ENCODE results near the gene PXK. TPM values are rescaled to one million over a fixed set of nuclear protein-coding genes. Genes with fewer than 3 reads are reported as not detected.
A peak's percentile ranks its signal among the peaks of the same experiment; 100 is the strongest.
"Not testable (repeated sequence)": the region's sequence is repeated elsewhere in the genome, so short reads cannot be mapped to it uniquely, and the experiment has no call there.

The PXK gene
- total RNA-seq, 1 donor from 2014 or later: 12.0 TPM

DNA sequence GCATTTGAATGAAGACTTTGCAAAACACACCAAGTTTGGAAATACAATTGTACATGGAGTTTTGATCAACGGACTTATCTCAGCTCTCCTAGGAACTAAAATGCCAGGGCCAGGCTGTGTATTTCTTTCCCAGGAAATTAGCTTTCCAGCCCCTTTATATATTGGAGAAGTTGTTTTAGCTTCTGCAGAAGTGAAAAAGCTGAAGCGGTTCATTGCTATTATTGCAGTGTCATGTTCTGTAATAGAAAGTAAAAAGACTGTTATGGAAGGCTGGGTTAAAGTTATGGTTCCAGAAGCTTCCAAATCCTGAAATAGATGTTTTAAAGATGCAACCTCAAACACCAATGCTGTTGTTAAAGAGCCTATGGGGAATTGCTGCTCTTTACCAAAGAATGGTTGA, 14.9 kb upstream of the PXK start:
- intact Hi-C loops (cut with DNase I): no loop called here
- DNase-seq (no peak), ATAC-seq (ENCODE audit: poor library complexity) (no peak)

DNA sequence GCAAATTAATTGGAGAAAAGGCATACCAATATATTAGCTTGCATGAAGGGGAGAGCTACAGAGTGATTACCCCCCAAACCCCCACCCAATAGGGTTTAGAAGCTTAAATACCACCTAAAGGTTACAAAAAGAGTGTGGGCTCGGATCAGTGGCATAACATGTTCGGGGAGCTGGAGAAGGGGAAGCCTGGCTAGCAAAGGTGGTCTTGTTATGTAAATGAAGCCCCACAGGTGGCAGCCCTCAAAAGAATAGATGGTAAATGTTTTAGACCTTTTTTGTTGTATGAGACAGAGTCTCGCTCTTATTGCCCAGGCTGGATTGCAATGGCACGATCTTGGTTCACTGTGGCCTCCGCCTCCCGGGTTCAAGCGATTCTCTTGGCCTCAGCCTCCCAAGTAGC, 10.9 kb upstream of the PXK start:
- ATAC-seq (ENCODE audit: poor library complexity) (no peak), DNase-seq (no peak)
- intact Hi-C loops (cut with DNase I): no loop called here

DNA sequence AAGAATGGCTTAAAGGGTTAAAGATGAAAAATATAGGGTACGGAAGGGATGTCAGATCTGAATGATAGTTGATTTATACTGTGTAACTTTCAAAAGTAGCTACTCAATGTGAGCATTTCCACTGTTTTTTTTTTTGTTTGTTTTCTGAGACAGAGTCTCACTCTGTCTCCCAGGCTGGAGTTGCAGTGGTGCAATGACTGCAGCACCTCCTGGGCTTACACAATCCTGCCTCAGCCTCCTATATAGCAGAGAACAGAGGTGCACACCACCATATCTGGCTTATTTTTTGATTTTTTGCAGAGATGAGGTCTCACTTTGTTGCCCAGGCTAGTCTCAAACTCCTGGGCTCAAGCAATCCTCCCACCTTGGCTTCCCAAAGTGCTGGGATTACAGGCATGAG, 9.9 kb upstream of the PXK start:
- ATAC-seq (ENCODE audit: poor library complexity): no peak

DNA sequence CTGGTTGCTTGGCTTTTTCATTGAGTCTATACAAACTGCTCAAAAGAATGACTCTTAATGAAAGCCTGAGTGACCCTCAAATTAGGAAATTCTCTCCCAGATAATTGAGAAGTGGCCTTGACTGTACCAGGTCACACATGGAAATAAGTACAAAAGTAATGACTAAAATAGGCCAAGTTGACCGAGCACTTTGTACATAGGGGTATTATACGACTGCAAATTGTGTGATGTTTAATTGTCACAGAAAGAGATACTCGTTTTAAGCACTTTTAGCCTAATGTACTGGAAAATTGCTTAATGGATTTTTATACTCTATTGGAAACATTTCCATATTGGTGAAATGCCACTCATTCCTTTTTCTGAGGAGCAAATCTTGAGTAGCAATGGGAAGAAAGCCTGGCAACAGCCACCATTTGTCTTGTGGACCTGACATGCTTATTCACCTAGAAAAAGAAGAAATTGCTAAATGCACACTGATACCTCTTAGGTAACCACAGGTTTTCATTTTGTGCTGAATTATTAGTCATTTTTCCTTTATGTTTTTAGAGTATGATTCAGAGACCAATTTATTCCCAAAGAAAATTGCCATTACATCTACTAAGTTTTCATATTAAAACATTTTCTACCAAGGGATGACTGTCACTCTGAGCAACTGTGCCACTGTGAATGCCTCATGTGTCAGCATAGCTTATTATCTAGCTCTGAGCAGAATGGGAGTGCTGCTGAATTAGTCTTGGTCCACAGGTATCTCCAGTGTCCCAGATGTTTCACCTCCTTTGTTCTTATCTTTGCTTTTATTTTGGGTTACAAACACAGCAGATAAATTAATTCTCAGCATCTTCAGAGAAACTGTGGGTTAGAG, 8.9 kb upstream of the PXK start:
- intact Hi-C loops (cut with DNase I): no loop called here
- ATAC-seq (ENCODE audit: poor library complexity) (no peak), DNase-seq (no peak)

More for the DNA sequence above, 9.9 kb upstream of the PXK start:
- DNase-seq: no peak
- intact Hi-C loops (cut with DNase I): no loop called here

DNA sequence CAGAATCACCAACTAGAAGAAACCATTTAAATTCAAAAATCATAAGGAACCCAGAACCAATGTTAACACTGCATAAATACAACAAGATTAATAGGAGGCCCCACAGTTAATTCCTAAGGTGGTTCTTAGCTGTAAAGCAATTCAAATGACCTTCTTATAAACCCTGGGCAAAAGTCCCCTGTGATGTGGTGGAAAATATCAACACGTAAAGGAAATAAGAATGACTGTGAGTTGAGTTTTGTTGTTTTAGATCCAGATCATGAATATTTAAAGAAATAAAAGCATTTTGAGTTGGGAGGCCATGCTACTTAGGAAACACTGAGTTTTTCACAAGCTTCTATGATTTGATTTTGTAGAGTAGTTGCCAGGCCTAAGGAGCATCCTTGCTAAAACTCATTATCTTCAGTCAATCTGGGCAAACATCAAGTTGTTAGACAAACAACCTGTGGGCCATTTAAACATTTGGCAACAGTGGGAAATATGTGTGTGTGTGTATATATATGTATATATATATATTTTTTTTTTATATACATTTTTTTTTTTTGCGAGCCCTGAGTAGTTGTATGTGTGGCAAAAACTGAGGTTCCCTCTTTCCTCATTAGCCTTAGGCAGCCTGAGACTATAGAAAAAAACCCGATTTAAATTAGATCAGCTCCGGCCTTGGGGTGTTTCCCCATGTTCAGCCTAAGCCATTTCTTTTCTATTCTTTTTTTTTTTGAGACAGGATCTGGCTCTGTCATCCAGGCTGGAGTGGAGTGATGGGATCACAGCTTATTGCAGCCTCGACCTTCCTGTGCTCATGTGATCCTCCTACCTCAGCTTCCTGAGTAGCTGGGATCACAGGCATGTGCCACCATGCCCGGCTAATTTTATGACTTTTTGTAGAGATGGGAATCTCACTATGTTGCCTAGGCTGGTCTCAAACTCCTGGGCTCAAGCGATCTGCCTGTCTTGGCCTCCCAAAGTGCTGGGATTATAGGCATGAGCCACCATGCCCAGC, 8.0 kb upstream of the PXK start:
- DNase-seq: no peak
- ATAC-seq (ENCODE audit: poor library complexity): no peak
- intact Hi-C loops (cut with DNase I): no loop called here

DNA sequence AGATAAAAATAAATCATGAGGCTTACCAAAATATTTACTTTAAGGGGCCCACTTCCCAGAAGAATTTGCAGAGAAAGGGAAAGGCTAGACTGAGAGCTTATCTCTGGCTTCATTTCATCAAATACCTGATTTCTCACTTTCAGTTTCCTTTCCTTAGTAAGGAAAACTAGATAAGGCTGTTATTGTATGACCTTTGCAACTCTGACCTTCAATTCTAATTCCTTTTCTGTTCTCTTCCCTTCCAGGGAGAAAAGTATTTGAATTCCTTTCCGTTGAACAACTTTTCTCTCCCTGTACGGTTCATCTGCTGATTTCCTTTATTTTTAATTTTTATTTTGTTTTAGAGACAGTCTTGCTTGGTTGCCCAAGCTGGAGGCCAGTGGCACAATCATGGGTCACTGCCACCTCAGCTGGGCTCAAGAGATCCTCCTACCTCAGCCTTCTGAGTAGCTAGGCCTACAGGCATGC, 7.1 kb upstream of the PXK start:
- no peak for ATAC-seq (ENCODE audit: poor library complexity)
- DNase-seq: no peak
- intact Hi-C loops (cut with DNase I): no loop called here

DNA sequence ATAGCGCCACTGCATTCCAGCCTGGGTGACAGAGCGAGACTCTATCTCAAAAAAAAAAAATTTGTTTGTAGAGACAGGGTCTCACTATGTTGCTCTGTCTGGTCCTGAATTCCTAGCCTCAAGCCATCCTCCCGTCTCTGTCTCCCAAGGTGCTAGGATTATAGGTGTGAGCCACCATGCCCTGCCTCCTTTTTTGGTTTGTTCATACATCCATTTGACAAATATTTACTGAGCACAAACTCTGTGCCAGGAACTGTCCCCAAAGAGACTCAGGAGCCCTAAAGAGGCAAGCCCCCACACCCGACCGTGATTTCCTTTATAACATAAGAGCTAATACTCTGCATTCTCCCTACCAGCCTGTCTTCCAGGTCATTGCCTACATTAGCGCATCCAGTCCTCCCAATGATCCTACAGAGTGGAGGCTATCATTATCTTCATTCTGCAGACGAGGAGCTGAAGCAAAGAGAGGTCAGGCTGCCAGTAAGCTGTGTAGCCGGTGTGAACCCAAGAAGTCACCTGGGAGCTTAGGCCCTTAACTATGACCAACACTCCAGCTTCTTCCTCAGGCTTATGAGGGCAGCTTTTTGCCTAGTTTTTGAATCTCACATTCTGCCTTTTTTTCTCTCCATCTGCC, 6.3 kb upstream of the PXK start:
- DNase-seq (no peak), ATAC-seq (ENCODE audit: poor library complexity) (no peak)
- intact Hi-C loops (cut with DNase I): no loop called here

DNA sequence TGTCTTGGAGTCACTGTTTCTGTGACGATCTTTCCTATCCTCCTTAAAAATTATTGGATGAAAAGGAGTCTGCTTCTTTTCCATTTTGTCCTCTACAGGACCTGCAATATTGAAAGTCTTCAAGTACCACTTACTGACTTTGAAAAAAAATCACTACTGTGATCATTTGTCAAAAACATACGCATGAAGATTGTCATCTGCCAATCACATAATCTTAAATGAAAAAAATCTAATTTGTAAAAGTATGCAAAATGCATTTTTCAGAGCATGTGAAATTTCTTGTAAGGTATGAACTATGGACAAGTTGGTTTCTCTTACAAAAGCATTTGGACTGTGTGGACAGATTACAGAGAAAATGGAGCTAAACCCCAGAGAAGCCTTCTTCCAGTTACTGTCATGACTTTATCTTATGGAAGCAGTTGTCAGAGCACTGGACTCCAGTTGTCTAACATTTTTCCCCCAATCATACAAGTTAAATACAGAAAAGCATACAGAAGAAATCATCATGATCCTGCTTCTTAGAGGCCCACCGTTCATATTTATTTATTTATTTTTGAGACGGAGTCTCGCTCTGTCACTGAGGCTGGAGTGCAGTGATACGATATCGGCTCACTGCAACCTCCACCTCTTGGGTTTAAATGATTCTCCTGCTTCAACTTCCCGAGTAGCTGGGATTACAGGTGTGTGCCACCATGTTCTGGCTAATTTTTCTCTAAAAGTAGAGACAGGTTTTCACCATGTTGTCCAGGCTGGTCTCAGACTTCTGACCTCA, 3.4 kb upstream of the PXK start:
- intact Hi-C loops (cut with DNase I): no loop called here
- no peak for ATAC-seq (ENCODE audit: poor library complexity)
- DNase-seq: no peak

DNA sequence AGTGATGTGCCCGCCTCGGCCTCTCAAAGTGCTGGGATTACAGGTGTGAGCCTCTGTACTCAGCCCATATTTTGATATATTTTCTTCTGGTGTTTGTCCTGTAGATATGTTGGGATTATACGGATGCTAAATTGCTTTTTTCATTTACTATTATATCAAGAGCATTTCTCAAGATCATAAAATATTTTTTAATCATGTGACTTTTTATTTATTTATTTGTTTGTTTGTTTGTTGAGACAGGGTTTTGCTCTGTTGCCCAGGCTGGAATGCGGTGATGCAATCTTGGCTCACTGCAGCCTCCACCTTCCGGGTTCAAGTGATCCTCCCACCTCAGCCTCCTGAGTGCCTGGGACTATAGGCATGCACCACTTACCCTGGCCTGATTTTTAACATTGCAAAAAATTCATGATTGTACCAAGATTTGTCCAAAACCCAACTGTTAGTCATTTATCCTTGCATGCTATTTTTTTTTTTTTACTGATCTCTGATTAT, 2.7 kb upstream of the PXK start:
- intact Hi-C loops (cut with DNase I): loop anchor here (5.0 kb wide), 2 partner anchors 87 to 167 kb away; no protein-coding TSS in a partner anchor
- ATAC-seq (ENCODE audit: poor library complexity) (no peak), DNase-seq (no peak)

DNA sequence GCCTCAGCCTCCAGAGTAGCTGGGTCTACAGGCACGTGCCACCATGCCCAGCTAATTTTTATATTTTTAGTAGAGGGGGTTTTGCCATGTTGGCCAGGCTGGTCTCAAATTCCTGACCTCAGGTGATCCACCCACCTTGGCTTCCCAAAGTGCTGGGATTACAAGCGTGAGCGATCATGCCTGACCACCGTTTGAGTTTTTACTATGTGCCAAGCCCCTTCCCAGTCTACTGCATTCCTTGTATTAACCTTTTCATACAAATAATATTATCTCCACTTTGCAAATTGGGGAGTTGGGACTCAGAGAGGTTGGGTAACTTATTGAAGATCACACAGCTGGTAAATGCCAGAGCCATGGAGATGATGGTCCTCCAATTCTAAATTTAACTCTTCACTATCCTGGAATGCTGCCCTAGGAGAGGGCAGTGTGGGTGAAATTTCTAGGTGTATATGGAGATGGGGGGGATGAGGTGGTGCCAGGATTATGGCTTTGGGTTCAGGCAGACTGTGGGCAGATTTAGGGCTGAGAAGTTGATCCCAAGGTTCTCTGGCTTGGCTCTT, 1.0 kb upstream of the PXK start:
- intact Hi-C loops (cut with DNase I): loop anchor here (5.0 kb wide), 2 partner anchors 86 to 166 kb away; no protein-coding TSS in a partner anchor
- DNase-seq (no peak), ATAC-seq (ENCODE audit: poor library complexity) (no peak)

DNA sequence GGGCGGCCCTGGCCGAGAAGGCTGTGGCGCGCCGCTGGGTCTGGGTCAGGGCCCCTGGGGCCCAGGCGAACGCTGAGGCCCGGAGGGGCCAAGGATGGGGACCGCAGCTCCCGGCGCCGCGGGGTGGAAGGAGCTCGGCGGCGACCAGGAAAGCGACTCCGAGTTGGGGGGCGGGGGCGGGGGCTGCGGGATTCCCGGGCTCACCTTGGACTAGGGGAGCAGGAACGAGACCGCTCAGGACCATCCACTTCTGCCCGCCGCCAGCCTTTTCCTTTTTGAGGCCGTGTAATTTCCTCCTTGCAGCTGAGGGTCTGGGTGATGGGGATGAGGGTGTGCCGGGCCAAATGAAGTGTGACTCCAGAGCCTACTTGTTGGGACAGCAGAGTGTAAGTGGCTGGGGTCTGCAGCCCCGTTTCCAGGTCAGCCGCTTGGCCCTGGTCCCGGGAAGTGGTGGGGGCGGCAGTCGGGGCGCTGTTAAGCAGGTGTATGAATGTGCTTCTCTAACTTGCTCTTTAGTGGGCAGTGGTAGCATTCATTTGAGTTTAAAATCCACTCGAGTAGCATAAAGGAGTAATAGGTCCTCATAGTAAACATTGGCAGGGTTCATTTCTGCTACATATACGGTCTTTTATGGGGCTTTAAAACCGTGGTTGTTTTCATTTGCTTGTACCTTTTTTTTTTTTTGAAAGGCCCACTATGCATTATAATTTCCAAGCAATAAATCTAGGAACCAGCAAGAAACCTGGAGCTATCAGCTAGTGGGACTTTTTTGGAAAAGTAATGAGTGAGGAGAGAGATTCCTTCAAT, 717 bp downstream of the PXK start:
- DNase-seq: peak; percentile 46
- ATAC-seq (ENCODE audit: poor library complexity): peak; percentile 20
- intact Hi-C loops (cut with DNase I): loop anchor here (5.0 kb wide), 2 partner anchors 84 to 164 kb away; no protein-coding TSS in a partner anchor

DNA sequence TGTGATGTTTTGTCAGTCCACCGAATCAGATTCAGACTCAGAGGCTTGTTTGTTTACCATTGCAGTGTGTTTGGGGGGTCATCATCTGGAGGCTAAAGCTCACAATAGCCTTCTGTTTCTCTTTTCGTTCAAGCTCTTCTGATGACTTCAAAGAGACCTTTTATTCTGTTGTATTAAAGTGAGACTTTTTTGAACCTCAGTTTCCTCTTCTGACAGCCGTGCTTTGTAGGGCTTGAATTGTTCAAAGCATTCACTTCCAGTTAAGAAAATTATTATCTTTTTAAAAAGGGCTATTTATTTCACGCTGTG, 1.3 kb downstream of the PXK start:
- ATAC-seq (ENCODE audit: poor library complexity) (no peak), DNase-seq (no peak)
- intact Hi-C loops (cut with DNase I): loop anchor here (5.0 kb wide), 2 partner anchors 83 to 163 kb away; no protein-coding TSS in a partner anchor

DNA sequence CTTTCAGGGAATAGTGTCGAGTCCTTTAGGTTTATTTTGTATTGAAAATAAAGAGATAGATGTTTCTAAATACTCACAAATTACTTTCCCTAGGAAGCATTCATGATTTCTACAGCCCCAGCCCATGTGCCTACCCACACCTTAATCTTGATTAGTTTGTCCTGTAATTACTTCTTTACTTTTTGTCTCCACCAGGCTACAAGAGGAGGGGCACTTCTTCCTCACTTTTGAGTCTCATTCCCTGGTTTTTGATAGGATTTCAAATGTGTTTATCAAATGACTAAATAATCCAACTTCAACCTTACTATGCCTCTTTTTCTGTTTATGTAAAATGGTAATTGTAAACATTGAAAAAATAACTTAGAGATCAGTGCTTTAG, 1.8 kb downstream of the PXK start:
- no peak for ATAC-seq (ENCODE audit: poor library complexity)
- intact Hi-C loops (cut with DNase I): loop anchor here (5.0 kb wide), 2 partner anchors 83 to 163 kb away; no protein-coding TSS in a partner anchor
- no peak for DNase-seq

DNA sequence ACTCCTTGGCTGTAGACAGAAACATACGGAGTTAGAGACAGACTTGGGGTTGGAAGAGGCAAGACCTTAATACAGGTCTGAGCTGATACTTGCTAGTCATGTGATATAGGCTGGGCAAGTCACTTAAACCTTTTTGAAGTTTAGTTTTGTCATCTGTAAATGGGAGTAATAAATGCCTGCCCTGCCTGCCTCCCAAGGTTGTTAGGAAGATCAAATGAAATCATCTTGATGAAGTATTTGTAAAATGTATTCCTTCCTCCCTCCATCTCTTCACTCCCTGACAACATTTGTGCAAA, 2.9 kb downstream of the PXK start:
- ATAC-seq (ENCODE audit: poor library complexity) (no peak), DNase-seq (no peak)
- intact Hi-C loops (cut with DNase I): no loop called here

DNA sequence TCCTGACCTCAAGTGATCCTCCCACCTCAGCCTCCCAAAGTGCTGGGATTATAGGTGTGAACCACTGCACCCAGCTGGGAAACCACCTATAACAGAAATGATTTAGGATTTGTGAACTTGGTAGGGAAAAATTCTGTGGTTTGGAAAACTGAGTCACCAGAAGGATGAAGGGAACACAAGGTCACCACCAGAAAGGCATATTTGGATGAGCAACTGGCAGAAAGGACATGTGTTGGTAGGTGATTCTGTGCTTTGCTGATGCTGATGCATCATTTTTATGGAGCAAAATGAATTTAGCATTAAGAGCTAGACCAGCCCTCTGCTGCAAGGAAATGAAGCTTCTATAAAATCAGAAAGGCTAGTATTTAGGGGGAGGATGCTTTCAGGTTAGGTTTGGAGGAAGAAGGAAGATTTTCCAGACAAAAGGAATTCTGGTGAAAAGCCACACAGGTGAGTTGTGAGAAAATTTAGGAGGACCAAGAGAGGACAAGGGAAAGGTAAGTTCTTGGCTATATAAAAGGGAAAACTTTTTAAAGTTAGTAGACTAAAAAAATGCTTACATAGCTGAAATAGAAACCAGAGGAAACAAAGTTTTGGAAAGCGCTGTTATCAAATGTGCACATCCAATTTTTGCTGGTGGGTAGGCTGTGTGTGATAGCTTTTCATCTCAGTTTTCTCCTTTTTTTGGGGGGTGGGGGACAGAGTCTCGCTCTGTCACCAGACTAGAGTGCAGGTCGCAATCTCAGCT, 3.6 kb downstream of the PXK start:
- intact Hi-C loops (cut with DNase I): no loop called here
- DNase-seq (no peak), ATAC-seq (ENCODE audit: poor library complexity) (no peak)

DNA sequence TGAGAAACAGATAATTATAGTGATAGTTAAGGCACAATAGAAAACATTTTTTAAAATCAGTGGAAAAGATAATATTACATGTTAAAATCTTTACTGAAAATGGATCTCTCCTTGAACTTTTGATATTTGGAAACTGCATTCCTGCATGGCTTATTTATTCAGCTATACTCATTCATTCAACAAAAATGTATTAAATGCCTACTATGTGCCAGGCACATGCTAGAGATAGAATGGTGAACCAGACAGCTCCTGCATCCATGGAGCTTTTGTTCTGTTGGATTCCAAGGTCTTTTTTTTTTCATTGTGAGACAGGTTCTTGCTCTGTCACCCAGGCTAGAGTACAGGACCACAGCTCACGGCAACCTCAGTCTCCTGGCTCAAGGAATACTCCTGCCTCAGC, 4.5 kb downstream of the PXK start:
- intact Hi-C loops (cut with DNase I): no loop called here
- DNase-seq: no peak
- no peak for ATAC-seq (ENCODE audit: poor library complexity)

DNA sequence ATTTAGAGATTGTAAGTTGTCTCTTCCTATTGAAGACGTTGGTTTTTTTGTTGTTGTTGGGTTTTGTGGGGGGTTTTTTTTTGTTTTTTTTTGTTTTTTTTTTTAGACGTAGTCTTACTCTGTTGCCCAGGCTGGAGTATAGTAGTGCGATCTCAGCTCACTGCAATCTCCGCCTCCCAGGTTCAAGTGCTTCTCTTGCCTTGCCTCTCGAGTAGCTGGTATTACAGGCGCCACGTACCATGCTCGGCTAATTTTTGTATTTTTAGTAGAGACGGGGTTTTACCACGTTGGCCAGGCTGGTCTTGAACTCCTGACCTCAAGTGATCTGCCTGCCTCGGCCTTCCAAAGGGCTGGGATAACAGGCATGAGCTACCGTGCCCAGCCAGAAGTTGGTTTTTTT, 6.5 kb downstream of the PXK start:
- ATAC-seq (ENCODE audit: poor library complexity); DNase-seq; intact Hi-C loops (cut with DNase I): not testable (repeated sequence)

Measured in Right ventricle myocardium superior (tissue), 1 donor.